ENCODE results near the gene IKZF3. TPM values are rescaled to one million over a fixed set of nuclear protein-coding genes. Genes with fewer than 3 reads are reported as not detected.

IKZF3 gene
- polyA plus RNA-seq, 1 of the 3 experiments (the other 2 are of a cell fraction): not detected

DNA sequence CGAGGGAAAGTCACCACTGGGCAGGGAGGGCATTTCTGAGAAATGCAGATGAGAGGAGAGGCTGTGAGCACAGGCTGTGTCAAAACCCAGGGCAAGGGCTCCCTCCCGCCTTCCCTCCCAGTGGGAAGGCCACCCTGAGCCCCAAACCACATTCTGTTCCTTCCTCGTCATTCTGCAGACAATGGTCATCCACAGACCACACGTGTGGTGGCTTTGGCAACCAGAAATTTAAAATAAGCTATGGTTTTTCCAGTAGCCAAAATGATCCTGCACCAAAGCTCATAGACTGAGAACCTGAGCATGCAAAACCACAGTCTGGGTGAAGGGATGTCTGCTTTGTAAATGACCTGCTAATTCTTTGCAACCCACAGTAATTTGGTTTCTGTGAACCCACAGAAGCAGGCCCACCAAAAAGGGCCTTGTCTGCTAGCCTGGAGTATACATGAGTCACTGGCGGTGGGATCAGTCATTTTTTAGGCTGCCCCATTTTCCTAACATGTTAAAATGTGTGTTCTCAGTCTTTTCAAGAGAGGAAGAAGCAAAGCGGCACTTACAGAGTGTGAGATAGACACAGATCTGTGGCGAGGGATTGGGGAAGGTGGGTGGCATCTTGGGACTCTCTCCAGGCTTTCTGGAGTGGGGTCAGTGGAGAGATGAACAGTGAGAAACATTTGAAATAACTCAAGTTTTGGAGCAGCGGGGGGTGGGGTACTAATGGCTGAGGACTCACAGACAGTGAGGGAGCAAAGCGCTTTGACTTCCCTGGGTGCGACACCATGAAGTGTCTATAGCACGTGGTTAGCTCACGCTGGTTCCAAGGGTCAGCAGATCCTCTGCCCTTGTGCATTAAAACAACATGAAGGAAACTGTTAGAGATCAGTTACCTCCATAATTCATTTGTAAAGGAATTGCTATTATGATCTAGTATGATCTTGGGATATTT, 105.9 kb downstream of the IKZF3 start:
- H3K4me1 ChIP-seq (ENCODE audit: control insufficient read depth in 1 of 2, insufficient read depth in 2 of 2, low read depth in 1 of 2, low read length in 1 of 2): peaks cover 0 to 4% of the 10 kb centered on the region in 2 experiments; a peak in 1 of 4 replicates
- no peaks in the 10 kb centered on the region for H3K36me3 ChIP-seq (replicated peaks in 1 of 2; ENCODE audit: control insufficient read depth in 1 of 2, insufficient read depth in 2 of 2, low read length in 1 of 2)
- H3K9me2 ChIP-seq: no peaks in the 10 kb centered on the region
- no peak overlapping the region for H3K27ac ChIP-seq (ENCODE audit: low read depth in 2 of 2, low read length in 1 of 2)
- no peak overlapping the region for H3K4me2 ChIP-seq
- peaks cover 5% of the 10 kb centered on the region for H3F3A ChIP-seq (replicated peaks; ENCODE audit: insufficient read depth)
- no peak overlapping the region for H3K9ac ChIP-seq
- H3K27me3 ChIP-seq (ENCODE audit: insufficient read depth): peaks cover 50% of the 10 kb centered on the region; the same call in 1 of the 2 replicates
- DNase-seq: no peak
- no peak overlapping the region for H3K4me3 ChIP-seq (ENCODE audit: low read depth in 2 of 2, low read length in 1 of 2)
- H3K79me2 ChIP-seq (ENCODE audit: insufficient read depth): no peaks in the 10 kb centered on the region
- TF ChIP-seq, protein P1, sequence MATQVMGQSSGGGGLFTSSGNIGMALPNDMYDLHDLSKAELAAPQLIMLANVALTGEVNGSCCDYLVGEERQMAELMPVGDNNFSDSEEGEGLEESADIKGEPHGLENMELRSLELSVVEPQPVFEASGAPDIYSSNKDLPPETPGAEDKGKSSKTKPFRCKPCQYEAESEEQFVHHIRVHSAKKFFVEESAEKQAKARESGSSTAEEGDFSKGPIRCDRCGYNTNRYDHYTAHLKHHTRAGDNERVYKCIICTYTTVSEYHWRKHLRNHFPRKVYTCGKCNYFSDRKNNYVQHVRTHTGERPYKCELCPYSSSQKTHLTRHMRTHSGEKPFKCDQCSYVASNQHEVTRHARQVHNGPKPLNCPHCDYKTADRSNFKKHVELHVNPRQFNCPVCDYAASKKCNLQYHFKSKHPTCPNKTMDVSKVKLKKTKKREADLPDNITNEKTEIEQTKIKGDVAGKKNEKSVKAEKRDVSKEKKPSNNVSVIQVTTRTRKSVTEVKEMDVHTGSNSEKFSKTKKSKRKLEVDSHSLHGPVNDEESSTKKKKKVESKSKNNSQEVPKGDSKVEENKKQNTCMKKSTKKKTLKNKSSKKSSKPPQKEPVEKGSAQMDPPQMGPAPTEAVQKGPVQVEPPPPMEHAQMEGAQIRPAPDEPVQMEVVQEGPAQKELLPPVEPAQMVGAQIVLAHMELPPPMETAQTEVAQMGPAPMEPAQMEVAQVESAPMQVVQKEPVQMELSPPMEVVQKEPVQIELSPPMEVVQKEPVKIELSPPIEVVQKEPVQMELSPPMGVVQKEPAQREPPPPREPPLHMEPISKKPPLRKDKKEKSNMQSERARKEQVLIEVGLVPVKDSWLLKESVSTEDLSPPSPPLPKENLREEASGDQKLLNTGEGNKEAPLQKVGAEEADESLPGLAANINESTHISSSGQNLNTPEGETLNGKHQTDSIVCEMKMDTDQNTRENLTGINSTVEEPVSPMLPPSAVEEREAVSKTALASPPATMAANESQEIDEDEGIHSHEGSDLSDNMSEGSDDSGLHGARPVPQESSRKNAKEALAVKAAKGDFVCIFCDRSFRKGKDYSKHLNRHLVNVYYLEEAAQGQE (IDR thresholded peaks at IDR 0.05; ENCODE audit: low read depth, low read length): no peak
- TF ChIP-seq MEF2A (IDR thresholded peaks at IDR 0.05; ENCODE audit: borderline replicate concordance, low read depth) (no peak), IRF3 (IDR thresholded peaks at IDR 0.05; ENCODE audit: low read depth, low read length) (no peak), GATA2 (CRISPR knock-in tag; IDR thresholded peaks at IDR 0.05) (no peak), EZH2phosphoT487 (IDR thresholded peaks at IDR 0.05; ENCODE audit: borderline replicate concordance, low read depth) (no peak), MXI1 (IDR thresholded peaks at IDR 0.05; ENCODE audit: low read depth, low read length) (no peak), SIN3A (IDR thresholded peaks at IDR 0.05; ENCODE audit: borderline replicate concordance, low read depth, low read length) (no peak), CTCF (IDR thresholded peaks at IDR 0.05) (no peak), RXRA (IDR thresholded peaks at IDR 0.05; ENCODE audit: borderline replicate concordance, low read depth) (no peak), NRF1 (IDR thresholded peaks at IDR 0.05; ENCODE audit: low read depth, low read length) (no peak), FOXM1 (IDR thresholded peaks at IDR 0.05; ENCODE audit: low read depth) (no peak), TAF1 (IDR thresholded peaks at IDR 0.05; ENCODE audit: borderline replicate concordance, low read depth, low read length) (no peak), FOXJ3 (CRISPR knock-in tag; IDR thresholded peaks at IDR 0.05) (no peak), ELF1 (IDR thresholded peaks at IDR 0.05) (no peak), EP300 (IDR thresholded peaks at IDR 0.05; ENCODE audit: borderline replicate concordance in 1 of 2, low read depth in 1 of 2, low read length in 1 of 2) (no peak)
- TF ChIP-seq, protein P2, sequence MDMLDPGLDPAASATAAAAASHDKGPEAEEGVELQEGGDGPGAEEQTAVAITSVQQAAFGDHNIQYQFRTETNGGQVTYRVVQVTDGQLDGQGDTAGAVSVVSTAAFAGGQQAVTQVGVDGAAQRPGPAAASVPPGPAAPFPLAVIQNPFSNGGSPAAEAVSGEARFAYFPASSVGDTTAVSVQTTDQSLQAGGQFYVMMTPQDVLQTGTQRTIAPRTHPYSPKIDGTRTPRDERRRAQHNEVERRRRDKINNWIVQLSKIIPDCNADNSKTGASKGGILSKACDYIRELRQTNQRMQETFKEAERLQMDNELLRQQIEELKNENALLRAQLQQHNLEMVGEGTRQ (IDR thresholded peaks at IDR 0.05; ENCODE audit: borderline replicate concordance, low read depth, low read length): no peak
- WGBS (ENCODE audit: low lambda C conversion rate): 34% methylated on average over 12 of the region's 12 CpGs
- H2AFZ ChIP-seq (ENCODE audit: low read depth): no peak overlapping the region
- ChIA-PET POLR2A (no interaction called here), CTCF (interaction anchor here (1.0 to 1.1 kb wide), 3 partner anchors 28 to 136 kb away, joined by 3 to 5 read pairs (median 3); partner anchors contain the start of gene MIEN1)
- H4K20me1 ChIP-seq (ENCODE audit: insufficient read depth): no peaks in the 10 kb centered on the region
- H3K9me3 ChIP-seq: no peaks in the 10 kb centered on the region

Data from SK-N-SH (cell line).